Left colon (tissue), 2 donors: ENCODE data around the gene GAA. TPM values are rescaled to one million over a fixed set of nuclear protein-coding genes. Genes with fewer than 3 reads are reported as not detected.
A peak's percentile ranks its signal among the peaks of the same experiment; 100 is the strongest.

Experiments used
- ATAC-seq: fragments of 200-7000 bp; cut with Tn5 transposase; one replicate; pipeline ENCODE4 v1.9.1; 2020; ENCODE audit warnings: mild to moderate bottlenecking, moderate library complexity
- DNase-seq, 2 donors: peaks; one replicate each; pipeline ENCODE4 v3.0.0-alpha.2; 2020
- intact Hi-C, 2 donors: fragments of 100-400 bp; cut with DNase I in 1 of 2; cut with micrococcal nuclease in 1 of 2; formaldehyde crosslinking; loops; one replicate each; pipeline versions ENCODE4 v1.11.2 to v1.14.0; 2022; cut with DNase I, micrococcal nuclease
- total RNA-seq, 2 donors: library from RNA; stranded (reverse); fragmentation: NEBNext Ultra II Directional; extraction: Animal tissue kit (Norgen Biotek cat#: 25700); gene quantifications; one replicate each; pipeline ENCODE4 v1.2.1, GENCODE V29; 2021
- donor health status: DM: no; HTN: no; CAD: no.
- donor health status: DM: yes; HTN: yes; CAD: no.

GAA gene
- total RNA-seq, 2 donors from 2014 or later = 44.4 to 51.2 TPM

- intact Hi-C loops = no loop called here
These were observed 1.9 kb upstream of the GAA start for GRCh38 chr17:80099291-80100034.

GRCh38 chr17:80100035-80100323 lies 1.4 kb upstream of the GAA start:
- DNase-seq (no peak), ATAC-seq (no peak)
- intact Hi-C loops = no loop called here

More at GRCh38 chr17:80099291-80100034, 1.9 kb upstream of the GAA start:
- ATAC-seq (no peak), DNase-seq (no peak)

- intact Hi-C loops = no loop called here
- DNase-seq = no peak
- ATAC-seq = peak; percentile 26
These were observed 724 bp downstream of the GAA start for GRCh38 chr17:80101946-80102663.

- ATAC-seq (no peak), DNase-seq (peak in 1 of 2 donors; percentile 18)
- intact Hi-C loops = no loop called here
These were observed 1.5 kb downstream of the GAA start for GRCh38 chr17:80102664-80103448.

GRCh38 chr17:80103449-80104085 lies 2.2 kb downstream of the GAA start:
- DNase-seq (no peak), ATAC-seq (no peak)
- intact Hi-C loops = no loop called here

- ATAC-seq = no peak
- peak in 1 of 2 donors; percentile 19 for DNase-seq
- intact Hi-C loops = no loop called here
These were observed 3.1 kb downstream of the GAA start for GRCh38 chr17:80104321-80104955.

GRCh38 chr17:80104956-80105375 lies 3.6 kb downstream of the GAA start:
- intact Hi-C loops = no loop called here

GRCh38 chr17:80105762-80106161 lies 4.4 kb downstream of the GAA start:
- intact Hi-C loops = no loop called here
- peak in 1 of 2 donors; percentile 18 for DNase-seq
- ATAC-seq = no peak

More at GRCh38 chr17:80104956-80105375, 3.6 kb downstream of the GAA start:
- DNase-seq = peak in 1 of 2 donors; percentile 14
- no peak for ATAC-seq

GRCh38 chr17:80106176-80106575 lies 4.8 kb downstream of the GAA start:
- intact Hi-C loops = no loop called here
- DNase-seq = no peak
- ATAC-seq = no peak

- DNase-seq = no peak
- no peak for ATAC-seq
- intact Hi-C loops = no loop called here
These were observed 5.4 kb downstream of the GAA start for GRCh38 chr17:80106751-80107150.

GRCh38 chr17:80107231-80108021 lies 6.0 kb downstream of the GAA start:
- DNase-seq = peak in 1 of 2 donors; percentile 21

GRCh38 chr17:80108036-80108971 lies 6.9 kb downstream of the GAA start:
- peak in 1 of 2 donors; percentile 4 for DNase-seq
- intact Hi-C loops = no loop called here
- ATAC-seq = no peak

More at GRCh38 chr17:80107231-80108021, 6.0 kb downstream of the GAA start:
- no peak for ATAC-seq
- intact Hi-C loops = no loop called here

GRCh38 chr17:80109066-80109660 lies 7.8 kb downstream of the GAA start:
- DNase-seq (no peak), ATAC-seq (no peak)
- intact Hi-C loops = no loop called here

GRCh38 chr17:80109713-80110446 lies 8.5 kb downstream of the GAA start:
- ATAC-seq (no peak), DNase-seq (peak in 1 of 2 donors; percentile 14)
- intact Hi-C loops = no loop called here

GRCh38 chr17:80110447-80110812 lies 9.0 kb downstream of the GAA start:
- no peak for ATAC-seq
- intact Hi-C loops = no loop called here

More at GRCh38 chr17:80110447-80110812, 9.0 kb downstream of the GAA start:
- DNase-seq = no peak
